Trophoblast cell (in vitro differentiated cells and primary cell): ENCODE measurements around the gene TXNRD2.
A peak's percentile ranks its signal among the peaks of the same experiment; 100 is the strongest.

ENCODE experiments used
- DNase-seq, 2 donors: peaks; one replicate each; pipeline ENCODE4 v3.0.0-alpha.2; 2016
- H2AFZ ChIP-seq: 2 replicates; pipeline ENCODE4 v1.6.1; 2013; ENCODE audit warnings: low read length, moderate library complexity, mild to moderate bottlenecking; ENCODE audit not compliant: insufficient read depth, poor library complexity
- H2AK5ac ChIP-seq: 2 replicates; pipeline ENCODE4 v1.6.1; 2013; ENCODE audit warnings: mild to moderate bottlenecking, low read length
- H2BK120ac ChIP-seq: 2 replicates; pipeline ENCODE4 v1.6.1; 2013; ENCODE audit warnings: low read length, mild to moderate bottlenecking, moderate library complexity; ENCODE audit not compliant: insufficient read depth, poor library complexity
- H2BK12ac ChIP-seq: 2 replicates; pipeline ENCODE4 v1.6.1; 2013; ENCODE audit warnings: mild to moderate bottlenecking, low read length, moderate library complexity
- H2BK5ac ChIP-seq: 2 replicates; pipeline ENCODE4 v1.6.1; 2013; ENCODE audit warnings: low read length, low read depth, moderate library complexity, mild to moderate bottlenecking; ENCODE audit not compliant: poor library complexity
- H3K14ac ChIP-seq: 2 replicates; pipeline ENCODE4 v1.6.1; 2013; ENCODE audit warnings: mild to moderate bottlenecking, low read length
- H3K18ac ChIP-seq: 2 replicates; pipeline ENCODE4 v1.6.1; 2013; ENCODE audit warnings: mild to moderate bottlenecking, low read length
- H3K23ac ChIP-seq: 2 replicates; pipeline ENCODE4 v1.6.1; 2013; ENCODE audit warnings: low read length
- H3K27ac ChIP-seq: 2 replicates; pipeline ENCODE4 v1.5.1; 2013; ENCODE audit warnings: low read depth, mild to moderate bottlenecking, inconsistent platforms, low read length, moderate library complexity
- H3K27me3 ChIP-seq: 2 replicates; pipeline ENCODE4 v1.6.1; 2013; ENCODE audit warnings: inconsistent platforms, mild to moderate bottlenecking, low read length, moderate library complexity; ENCODE audit not compliant: insufficient read depth
- H3K36me3 ChIP-seq, 2 experiments: 1 replicate in 1 of 2; 2 replicates in 1 of 2; pipeline ENCODE4 v1.6.1; 2013; ENCODE audit warnings: low read length in 2 of 2, mild to moderate bottlenecking in 2 of 2, moderate library complexity in 1 of 2; ENCODE audit not compliant: insufficient read depth in 2 of 2, control insufficient read depth in 1 of 2
- H3K4ac ChIP-seq: 2 replicates; pipeline ENCODE4 v1.6.1; 2013; ENCODE audit warnings: low read depth, mild to moderate bottlenecking, low read length, moderate library complexity
- H3K4me1 ChIP-seq, 2 experiments: 1 replicate in 1 of 2; 2 replicates in 1 of 2; pipeline ENCODE4 v1.6.1; 2013; ENCODE audit warnings: low read length in 2 of 2, mild to moderate bottlenecking in 2 of 2, moderate library complexity in 1 of 2; ENCODE audit not compliant: insufficient read depth in 2 of 2, control insufficient read depth in 1 of 2
- H3K4me2 ChIP-seq: 2 replicates; pipeline ENCODE4 v1.6.1; 2013; ENCODE audit warnings: inconsistent platforms, mild to moderate bottlenecking, low read length, moderate library complexity
- H3K4me3 ChIP-seq: 2 replicates; pipeline ENCODE4 v1.5.1; 2013; ENCODE audit warnings: mild to moderate bottlenecking, low read depth, low read length, inconsistent platforms
- H3K79me1 ChIP-seq: one replicate; pipeline ENCODE4 v1.6.1; 2013; ENCODE audit warnings: low read length
- H3K79me2 ChIP-seq: 2 replicates; pipeline ENCODE4 v1.6.1; 2013; ENCODE audit warnings: low read length, mild to moderate bottlenecking; ENCODE audit not compliant: control insufficient read depth, insufficient read depth, poor library complexity
- H3K9ac ChIP-seq: 2 replicates; pipeline ENCODE4 v1.6.1; 2013; ENCODE audit warnings: mild to moderate bottlenecking, low read length
- H3K9me3 ChIP-seq: 2 replicates; pipeline ENCODE4 v1.6.1; 2013; ENCODE audit warnings: low read depth, mild to moderate bottlenecking, control low read depth, inconsistent platforms, low read length; ENCODE audit not compliant: insufficient read depth
- H4K12ac ChIP-seq: 2 replicates; pipeline ENCODE4 v1.6.1; 2013; ENCODE audit warnings: low read depth, mild to moderate bottlenecking, low read length, moderate library complexity
- H4K8ac ChIP-seq: 2 replicates; pipeline ENCODE4 v1.6.1; 2013; ENCODE audit warnings: low read depth, mild to moderate bottlenecking, low read length, moderate library complexity
- H4K91ac ChIP-seq: one replicate; pipeline ENCODE4 v1.6.1; 2013; ENCODE audit warnings: low read depth, mild to moderate bottlenecking, low read length, moderate library complexity
- WGBS: extraction: QIAGEN DNeasy Blood & Tissue Kit; methylation state at CpG from one replicate; pipeline ENCODE4 v1.1.7; 2013; ENCODE audit warnings: missing lambda C conversion rate; ENCODE audit not compliant: insufficient read length, insufficient coverage; ENCODE audit errors: extremely low coverage; 5-methylcytosine and 5-hydroxymethylcytosine counted together

TXNRD2 gene

GRCh38 chr22:19866665-19867009 is 75.0 kb downstream of the TXNRD2 start:
- no CpG with 5 or more reads among the region's 3 CpGs for WGBS

DNA sequence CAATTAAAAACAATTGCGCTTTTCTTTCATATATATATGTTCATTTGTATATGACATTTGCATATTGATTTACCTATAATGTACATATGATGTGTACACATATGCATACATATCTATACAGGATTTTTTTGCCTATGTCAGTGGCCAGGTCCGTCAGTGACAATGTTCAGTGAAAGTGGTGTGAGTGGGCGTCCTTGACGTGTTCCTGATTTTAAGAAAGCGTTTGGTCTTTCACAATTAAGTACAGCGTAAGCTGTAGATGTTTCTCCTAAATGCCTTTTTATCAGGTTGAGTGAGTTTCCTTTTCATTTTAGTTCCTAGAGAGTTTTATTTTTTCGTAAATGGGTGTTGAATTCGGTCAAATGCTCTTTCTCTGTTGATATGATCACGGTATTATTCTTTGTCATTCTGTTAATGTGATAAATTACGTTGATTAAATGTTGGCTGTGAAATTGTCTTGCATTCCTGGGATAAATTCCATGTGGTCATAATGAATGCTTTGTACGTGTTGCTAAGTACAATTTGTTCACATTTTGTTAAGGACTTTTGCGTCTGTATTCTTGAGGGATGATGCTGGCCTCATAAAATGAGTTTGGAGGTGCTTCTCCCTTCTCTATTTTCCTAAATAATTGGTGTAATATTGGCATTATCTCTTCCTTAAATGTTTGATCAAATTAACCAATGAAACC is 76.3 kb downstream of the TXNRD2 start:
- H2AFZ ChIP-seq, result no peak overlapping the region

More at GRCh38 chr22:19866665-19867009, 75.0 kb downstream of the TXNRD2 start:
- H2AFZ ChIP-seq, result no peak overlapping the region
- no peaks in the 10 kb centered on the region for H3K36me3 ChIP-seq
- H3K4me3 ChIP-seq, result no peak overlapping the region
- no peak overlapping the region for H4K91ac ChIP-seq
- no peak overlapping the region for H3K27ac ChIP-seq
- H3K4me1 ChIP-seq, result no peaks in the 10 kb centered on the region
- no peak overlapping the region for H3K4me2 ChIP-seq
- H2BK120ac ChIP-seq, result no peak overlapping the region
- no peak overlapping the region for H4K8ac ChIP-seq
- no peaks in the 10 kb centered on the region for H3K9me3 ChIP-seq
- H3K4ac ChIP-seq, result no peak overlapping the region
- H3K9ac ChIP-seq, result no peak overlapping the region
- no peak overlapping the region for H3K18ac ChIP-seq
- no peak overlapping the region for H2BK5ac ChIP-seq
- H3K79me2 ChIP-seq, result no peaks in the 10 kb centered on the region
- peaks cover 2% of the 10 kb centered on the region for H3K79me1 ChIP-seq
- no peak overlapping the region for H4K12ac ChIP-seq
- no peak overlapping the region for H3K14ac ChIP-seq
- H2BK12ac ChIP-seq, result no peak overlapping the region
- no peak overlapping the region for H2AK5ac ChIP-seq
- no peak overlapping the region for H3K23ac ChIP-seq
- no peak for DNase-seq
- H3K27me3 ChIP-seq, result no peaks in the 10 kb centered on the region

DNA sequence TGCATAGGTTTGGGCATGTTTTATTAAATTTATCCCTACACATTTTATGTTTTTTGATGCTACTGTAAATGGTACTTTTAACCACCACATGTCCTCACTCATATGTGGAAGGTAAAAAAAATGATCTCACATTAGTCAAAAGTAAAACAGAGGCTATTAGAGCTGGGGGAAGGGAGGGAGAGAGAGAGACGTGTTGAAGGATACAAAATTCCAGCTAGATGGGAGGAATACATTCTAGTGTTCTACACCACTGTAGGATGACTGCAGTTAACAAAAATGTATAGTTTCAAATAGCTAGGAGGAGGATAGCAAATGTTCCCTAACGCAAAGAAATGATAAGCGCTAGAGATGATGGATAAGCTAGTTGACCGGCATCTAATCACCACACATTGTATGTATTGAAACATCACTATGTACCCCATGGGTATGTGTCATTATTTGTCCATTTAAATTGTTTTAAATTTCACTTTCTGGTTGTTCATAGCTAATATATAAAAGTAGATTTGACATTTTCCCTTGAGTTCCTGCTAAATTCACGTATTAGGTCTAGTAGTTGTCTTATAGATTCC is 77.0 kb downstream of the TXNRD2 start:
- Histone ChIP-seq H3K23ac (no peak overlapping the region), H3K14ac (no peak overlapping the region), H2BK120ac (no peak overlapping the region), H3K4ac (no peak overlapping the region), H3K79me2 (no peaks in the 10 kb centered on the region), H3K36me3 (no peaks in the 10 kb centered on the region), H3K18ac (no peak overlapping the region), H3K4me3 (no peak overlapping the region), H2AK5ac (no peak overlapping the region), H3K27ac (no peak overlapping the region), H4K91ac (no peak overlapping the region), H4K12ac (no peak overlapping the region), H3K79me1 (no peaks in the 10 kb centered on the region), H3K9me3 (no peaks in the 10 kb centered on the region), H2AFZ (no peak overlapping the region), H4K8ac (no peak overlapping the region), H3K9ac (no peak overlapping the region), H3K4me2 (no peak overlapping the region), H3K4me1 (no peaks in the 10 kb centered on the region), H3K27me3 (no peaks in the 10 kb centered on the region), H2BK12ac (no peak overlapping the region), H2BK5ac (no peak overlapping the region)
- DNase-seq, result peak in 1 of 2 donors; percentile 80
- WGBS, result no CpG with 5 or more reads among the region's 5 CpGs

More for the DNA sequence above, 76.3 kb downstream of the TXNRD2 start:
- no peak overlapping the region for H3K9ac ChIP-seq
- H3K27me3 ChIP-seq, result no peaks in the 10 kb centered on the region
- H3K4me2 ChIP-seq, result no peak overlapping the region
- peak; percentile 56 to 90 for DNase-seq
- no peak overlapping the region for H3K18ac ChIP-seq
- H2BK5ac ChIP-seq, result no peak overlapping the region
- H3K27ac ChIP-seq, result no peak overlapping the region
- H3K4me3 ChIP-seq, result no peak overlapping the region
- H3K9me3 ChIP-seq, result no peaks in the 10 kb centered on the region
- no peak overlapping the region for H3K23ac ChIP-seq
- no peaks in the 10 kb centered on the region for H3K4me1 ChIP-seq
- WGBS, result no CpG with 5 or more reads among the region's 12 CpGs
- H3K79me2 ChIP-seq, result no peaks in the 10 kb centered on the region
- H3K36me3 ChIP-seq, result no peaks in the 10 kb centered on the region
- no peak overlapping the region for H4K91ac ChIP-seq
- H2BK120ac ChIP-seq, result no peak overlapping the region
- H3K79me1 ChIP-seq, result no peaks in the 10 kb centered on the region
- no peak overlapping the region for H3K14ac ChIP-seq
- H2AK5ac ChIP-seq, result no peak overlapping the region
- peak overlapping the region; percentile 44 for H2BK12ac ChIP-seq
- no peak overlapping the region for H4K12ac ChIP-seq
- H3K4ac ChIP-seq, result no peak overlapping the region
- no peak overlapping the region for H4K8ac ChIP-seq

GRCh38 chr22:19863571-19863970 is 78.0 kb downstream of the TXNRD2 start:
- Histone ChIP-seq H3K9me3 (no peaks in the 10 kb centered on the region), H3K9ac (no peak overlapping the region), H3K4ac (no peak overlapping the region), H3K36me3 (no peaks in the 10 kb centered on the region), H2BK120ac (no peak overlapping the region), H4K12ac (no peak overlapping the region), H2AK5ac (no peak overlapping the region), H3K79me2 (no peaks in the 10 kb centered on the region), H3K23ac (no peak overlapping the region), H2BK5ac (no peak overlapping the region), H3K14ac (no peak overlapping the region), H3K4me3 (no peak overlapping the region), H3K18ac (no peak overlapping the region), H4K91ac (no peak overlapping the region), H3K4me1 (no peaks in the 10 kb centered on the region), H4K8ac (no peak overlapping the region), H3K27me3 (no peaks in the 10 kb centered on the region), H3K79me1 (no peaks in the 10 kb centered on the region), H3K27ac (no peak overlapping the region), H2BK12ac (no peak overlapping the region), H2AFZ (no peak overlapping the region), H3K4me2 (no peak overlapping the region)
- DNase-seq, result no peak
- no CpG with 5 or more reads among the region's 5 CpGs for WGBS
